Left cardiac atrium (tissue), 4 donors: ENCODE data around the gene BMPR2. TPM values are rescaled to one million over a fixed set of nuclear protein-coding genes. Genes with fewer than 3 reads are reported as not detected.

ENCODE experiments used
- ATAC-seq, 2 donors: fragments of 200-7000 bp; cut with Tn5 transposase; one replicate each; pipeline ENCODE4 v1.9.1; 2020; ENCODE audit warnings: mild to moderate bottlenecking in 2 of 2, moderate library complexity in 2 of 2
- DNase-seq: peaks from one replicate; pipeline ENCODE4 v3.0.0-alpha.2; 2020
- intact Hi-C, 2 donors: fragments of 100-400 bp; cut with DNase I; formaldehyde crosslinking; loops; one replicate each; pipeline versions ENCODE4 v1.14.1 to v1.15.1; 2022 to 2023
- total RNA-seq, 2 donors: library from RNA; stranded (reverse); fragmentation: NEBNext Ultra II Directional; extraction: Animal tissue kit (Norgen Biotek cat#: 25700); gene quantifications; one replicate each; pipeline ENCODE4 v1.2.1, GENCODE V29; 2021
- donor health status: DM: no; HTN: yes; CAD: no.
- donor health status: DM: no; HTN: yes; CAD: no; lungs with severe emphysema.
- donor health status: DM: yes; HTN: yes; CAD: no.
- donor health status: Dilated cardiomyopathy.

Gene BMPR2
- total RNA-seq, 2 donors from 2014 or later, result 46.7 to 65.8 TPM

DNA sequence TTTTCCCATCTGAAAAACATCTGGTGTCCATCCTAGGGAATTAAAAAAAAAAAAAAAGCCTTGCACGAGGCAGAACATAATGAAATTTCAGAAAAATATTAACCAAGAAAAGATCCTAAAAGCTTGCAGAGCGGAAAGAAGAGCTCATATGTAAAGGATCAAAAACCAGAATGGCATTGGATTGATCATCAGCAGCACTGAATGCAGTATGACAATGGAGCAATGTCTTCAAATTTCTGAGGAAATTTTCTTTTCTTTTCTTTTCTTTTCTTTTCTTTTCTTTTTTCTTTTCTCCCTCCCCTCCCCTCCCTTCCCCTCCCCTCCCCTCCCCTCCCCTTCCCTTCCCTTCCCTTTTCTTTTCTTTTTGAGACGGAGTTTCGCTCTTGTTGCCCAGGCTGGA is 237.4 kb downstream of the BMPR2 start:
- intact Hi-C loops, result no loop called here
- DNase-seq (no peak), ATAC-seq (no peak)

Other genes with a start within 250 kb of the BMPR2 start
- gene SUMO1, start 137.7 kb upstream of the BMPR2 start, total RNA-seq, result 10 to 100 TPM; 59.2 to 63.2 TPM
- gene NOP58, start 110.6 kb upstream of the BMPR2 start, total RNA-seq, result 10 to 100 TPM; 24.2 to 33.4 TPM